Neutrophil (primary cell): Measurements from ENCODE around the gene RAF1.

Source experiments
- H3K27ac ChIP-seq: fragments of 200-600 bp; sonication (generic); 2 replicates; pipeline ENCODE4 v1.5.1; 2016; ENCODE audit warnings: mild to moderate bottlenecking, moderate library complexity
- H3K27me3 ChIP-seq: fragments of 200-600 bp; sonication (generic); 2 replicates; pipeline ENCODE4 v1.6.0; 2016; ENCODE audit warnings: mild to moderate bottlenecking
- H3K36me3 ChIP-seq: fragments of 200-600 bp; sonication (generic); 2 replicates; pipeline ENCODE4 v1.5.1; 2017
- H3K4me1 ChIP-seq, 2 experiments: fragments of 200-600 bp in 1 of 2; sonication (generic) in 1 of 2; 1 replicate in 1 of 2; 2 replicates in 1 of 2; pipeline versions ENCODE4 v1.5.1 to v1.6.1; 2013 to 2016; ENCODE audit warnings: low read depth in 1 of 2, low read length in 1 of 2, mild to moderate bottlenecking in 1 of 2, moderate library complexity in 1 of 2; ENCODE audit not compliant: control insufficient read depth in 1 of 2, insufficient read depth in 1 of 2
- H3K4me3 ChIP-seq, 2 experiments: fragments of 200-600 bp in 1 of 2; sonication (generic) in 1 of 2; 1 replicate in 1 of 2; 2 replicates in 1 of 2; pipeline ENCODE4 v1.5.1; 2013 to 2016; ENCODE audit warnings: low read depth in 1 of 2, low read length in 1 of 2, mild to moderate bottlenecking in 1 of 2, moderate library complexity in 1 of 2
- H3K9me3 ChIP-seq: fragments of 200-600 bp; sonication (generic); 2 replicates; pipeline ENCODE4 v1.5.1; 2016
- CTCF ChIP-seq: fragments of 200-600 bp; sonication (generic); IDR thresholded peaks from 2 replicates; pipeline ENCODE4 v1.5.1; 2016; ENCODE audit warnings: antibody characterized with exemption

Gene RAF1

GRCh38 chr3:12591997-12592715 is 71.8 kb downstream of the RAF1 start:
- no peak overlapping the region for H3K4me3 ChIP-seq
- H3K27me3 ChIP-seq = no peaks in the 10 kb centered on the region
- H3K36me3 ChIP-seq = peaks cover 96% of the 10 kb centered on the region
- H3K9me3 ChIP-seq = no peaks in the 10 kb centered on the region
- no peak for TF ChIP-seq CTCF
- H3K4me1 ChIP-seq = peaks cover 22 to 24% of the 10 kb centered on the region in 2 experiments
- H3K27ac ChIP-seq = peak overlapping the region; percentile 81

- H3K27ac ChIP-seq = peak overlapping the region; percentile 81
- H3K4me3 ChIP-seq = no peak overlapping the region
- peaks cover 22 to 24% of the 10 kb centered on the region in 2 experiments for H3K4me1 ChIP-seq
- H3K36me3 ChIP-seq = peaks cover 96% of the 10 kb centered on the region
- no peaks in the 10 kb centered on the region for H3K27me3 ChIP-seq
- no peaks in the 10 kb centered on the region for H3K9me3 ChIP-seq
- TF ChIP-seq CTCF = no peak
Measured at GRCh38 chr3:12591456-12591855, 72.5 kb downstream of the RAF1 start.

GRCh38 chr3:12590096-12590495 is 73.8 kb downstream of the RAF1 start:
- H3K27me3 ChIP-seq = no peaks in the 10 kb centered on the region
- H3K4me1 ChIP-seq = peaks cover 22 to 24% of the 10 kb centered on the region in 2 experiments
- no peaks in the 10 kb centered on the region for H3K9me3 ChIP-seq
- TF ChIP-seq CTCF = no peak
- H3K4me3 ChIP-seq = no peak overlapping the region
- peaks cover 96% of the 10 kb centered on the region for H3K36me3 ChIP-seq
- H3K27ac ChIP-seq = peak overlapping the region; percentile 81

- Histone ChIP-seq H3K4me3 (no peak overlapping the region), H3K36me3 (peaks cover 96% of the 10 kb centered on the region), H3K9me3 (no peaks in the 10 kb centered on the region), H3K27ac (peak overlapping the region; percentile 81), H3K27me3 (no peaks in the 10 kb centered on the region), H3K4me1 (peaks cover 22 to 24% of the 10 kb centered on the region in 2 experiments)
- TF ChIP-seq CTCF = no peak
Measured at GRCh38 chr3:12588039-12589009, 75.6 kb downstream of the RAF1 start.

- Histone ChIP-seq H3K27me3 (no peaks in the 10 kb centered on the region), H3K4me3 (no peak overlapping the region), H3K36me3 (peaks cover 96% of the 10 kb centered on the region), H3K9me3 (no peaks in the 10 kb centered on the region), H3K4me1 (peaks cover 20 to 22% of the 10 kb centered on the region in 2 experiments), H3K27ac (peak overlapping the region; percentile 9)
- TF ChIP-seq CTCF = no peak
Measured at GRCh38 chr3:12586403-12586802, 77.5 kb downstream of the RAF1 start.
